Fibroblast of lung (primary cell): ENCODE measurements around the gene ZNF17.

Experiments used
- EZH2 ChIP-seq: IDR thresholded peaks from 2 replicates; pipeline ENCODE4 v1.5.1; 2012; ENCODE audit warnings: low read length, control low read depth, mild to moderate bottlenecking; ENCODE audit errors: missing control alignments
- TF ChIP-seq, protein P1 (sequence below), 2 donors: IDR thresholded peaks in 1 of 2; conservative IDR thresholded peaks in 1 of 2; 1 replicate in 1 of 2; 2 replicates in 1 of 2; pipeline ENCODE4 v1.5.1; 2011 to 2012; ENCODE audit warnings: low read length in 2 of 2, control low read depth in 1 of 2, inconsistent platforms in 1 of 2, low read depth in 1 of 2, mild to moderate bottlenecking in 1 of 2

DNA sequence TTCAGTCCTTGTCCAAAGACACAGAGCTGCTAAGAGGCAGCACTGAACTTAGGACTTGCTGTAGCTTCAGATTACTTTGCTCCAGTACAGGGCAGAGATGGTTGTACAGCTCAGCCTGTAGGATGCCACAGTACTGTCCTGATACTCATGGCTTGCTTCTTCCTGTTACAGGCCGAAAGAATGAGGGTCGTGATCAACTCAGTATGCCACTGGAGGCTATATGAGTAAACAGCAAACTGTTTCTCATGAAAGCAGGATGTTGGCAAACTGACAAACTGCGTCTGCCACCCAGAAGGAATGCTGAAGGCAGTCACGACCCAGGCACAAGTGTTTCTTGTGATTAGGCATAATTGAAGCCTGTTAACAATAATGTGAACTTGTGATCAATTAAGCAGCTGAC lies 27.0 kb downstream of the ZNF17 start:
- TF ChIP-seq, protein P1, sequence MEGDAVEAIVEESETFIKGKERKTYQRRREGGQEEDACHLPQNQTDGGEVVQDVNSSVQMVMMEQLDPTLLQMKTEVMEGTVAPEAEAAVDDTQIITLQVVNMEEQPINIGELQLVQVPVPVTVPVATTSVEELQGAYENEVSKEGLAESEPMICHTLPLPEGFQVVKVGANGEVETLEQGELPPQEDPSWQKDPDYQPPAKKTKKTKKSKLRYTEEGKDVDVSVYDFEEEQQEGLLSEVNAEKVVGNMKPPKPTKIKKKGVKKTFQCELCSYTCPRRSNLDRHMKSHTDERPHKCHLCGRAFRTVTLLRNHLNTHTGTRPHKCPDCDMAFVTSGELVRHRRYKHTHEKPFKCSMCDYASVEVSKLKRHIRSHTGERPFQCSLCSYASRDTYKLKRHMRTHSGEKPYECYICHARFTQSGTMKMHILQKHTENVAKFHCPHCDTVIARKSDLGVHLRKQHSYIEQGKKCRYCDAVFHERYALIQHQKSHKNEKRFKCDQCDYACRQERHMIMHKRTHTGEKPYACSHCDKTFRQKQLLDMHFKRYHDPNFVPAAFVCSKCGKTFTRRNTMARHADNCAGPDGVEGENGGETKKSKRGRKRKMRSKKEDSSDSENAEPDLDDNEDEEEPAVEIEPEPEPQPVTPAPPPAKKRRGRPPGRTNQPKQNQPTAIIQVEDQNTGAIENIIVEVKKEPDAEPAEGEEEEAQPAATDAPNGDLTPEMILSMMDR (conservative IDR thresholded peaks at IDR 0.05 in 1 of 2, IDR thresholded peaks at IDR 0.05 in 1 of 2; ENCODE audit: low read depth in 1 of 2, low read length in 2 of 2): no peak
- TF ChIP-seq EZH2: no peak
